Panc1 (cell line): ENCODE results near the gene NPEPL1.

ENCODE experiments used
- POLR2AphosphoS5 ChIP-seq: IDR thresholded peaks from 2 replicates; pipeline ENCODE4 v1.6.1; 2012; ENCODE audit warnings: mild to moderate bottlenecking, low read depth, low read length, moderate library complexity
- SIN3A ChIP-seq: IDR thresholded peaks from 2 replicates; pipeline ENCODE4 v1.6.1; 2012; ENCODE audit warnings: low read depth, mild to moderate bottlenecking, low read length, moderate library complexity, borderline replicate concordance; ENCODE audit not compliant: insufficient read depth
- TCF7L2 ChIP-seq: IDR thresholded peaks from 2 replicates; pipeline ENCODE4 v1.6.1; 2011; ENCODE audit warnings: mild to moderate bottlenecking, low read depth, low read length, inconsistent platforms
- TF ChIP-seq, protein P1 (sequence below): fragments of 450-650 bp; IDR thresholded peaks from 2 replicates; pipeline ENCODE4 v1.5.1; 2017; ENCODE audit warnings: mild to moderate bottlenecking
- TF ChIP-seq, protein P2 (sequence below), 2 experiments: IDR thresholded peaks; 2 replicates each; pipeline ENCODE4 v1.6.1; 2011 to 2012; ENCODE audit warnings: low read depth in 2 of 2, control low read depth in 1 of 2, low read length in 1 of 2, mild to moderate bottlenecking in 1 of 2, moderate library complexity in 1 of 2; ENCODE audit not compliant: insufficient read depth in 1 of 2

DNA sequence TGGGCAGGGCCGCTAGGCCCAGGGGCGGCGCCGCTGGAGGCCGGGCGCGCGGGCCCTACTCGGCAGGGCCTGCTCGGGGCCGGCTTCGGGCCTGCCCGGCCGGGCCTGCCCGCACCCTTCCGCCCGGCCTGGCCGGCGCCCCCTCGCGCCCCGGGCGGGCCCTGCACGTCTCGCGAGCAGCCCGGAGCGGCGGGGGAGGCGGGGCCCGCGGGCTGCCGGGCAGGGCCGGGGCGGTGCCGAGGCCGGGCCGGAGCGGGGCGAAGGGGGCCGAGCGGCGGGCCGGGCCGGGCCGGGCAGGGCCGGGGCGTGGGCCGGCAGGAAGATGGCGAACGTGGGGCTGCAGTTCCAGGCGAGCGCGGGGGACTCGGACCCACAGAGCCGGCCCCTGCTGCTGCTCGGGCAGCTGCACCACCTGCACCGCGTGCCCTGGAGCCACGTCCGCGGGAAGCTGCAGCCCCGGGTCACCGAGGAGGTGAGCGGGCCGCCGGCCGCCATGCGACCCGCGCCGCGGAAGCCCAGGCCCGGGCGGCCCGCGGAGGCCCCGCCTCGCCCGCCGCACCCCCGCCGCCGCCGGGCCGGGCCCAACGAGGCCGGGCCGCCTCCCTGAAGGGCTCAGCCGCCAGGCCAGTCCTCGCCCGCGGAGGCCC lies at the start of gene NPEPL1:
- TF ChIP-seq, protein P1, sequence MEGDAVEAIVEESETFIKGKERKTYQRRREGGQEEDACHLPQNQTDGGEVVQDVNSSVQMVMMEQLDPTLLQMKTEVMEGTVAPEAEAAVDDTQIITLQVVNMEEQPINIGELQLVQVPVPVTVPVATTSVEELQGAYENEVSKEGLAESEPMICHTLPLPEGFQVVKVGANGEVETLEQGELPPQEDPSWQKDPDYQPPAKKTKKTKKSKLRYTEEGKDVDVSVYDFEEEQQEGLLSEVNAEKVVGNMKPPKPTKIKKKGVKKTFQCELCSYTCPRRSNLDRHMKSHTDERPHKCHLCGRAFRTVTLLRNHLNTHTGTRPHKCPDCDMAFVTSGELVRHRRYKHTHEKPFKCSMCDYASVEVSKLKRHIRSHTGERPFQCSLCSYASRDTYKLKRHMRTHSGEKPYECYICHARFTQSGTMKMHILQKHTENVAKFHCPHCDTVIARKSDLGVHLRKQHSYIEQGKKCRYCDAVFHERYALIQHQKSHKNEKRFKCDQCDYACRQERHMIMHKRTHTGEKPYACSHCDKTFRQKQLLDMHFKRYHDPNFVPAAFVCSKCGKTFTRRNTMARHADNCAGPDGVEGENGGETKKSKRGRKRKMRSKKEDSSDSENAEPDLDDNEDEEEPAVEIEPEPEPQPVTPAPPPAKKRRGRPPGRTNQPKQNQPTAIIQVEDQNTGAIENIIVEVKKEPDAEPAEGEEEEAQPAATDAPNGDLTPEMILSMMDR, result no peak; the same call in 1 of the 2 replicates
- no peak for TF ChIP-seq POLR2AphosphoS5
- no peak for TF ChIP-seq TCF7L2
- TF ChIP-seq SIN3A, result no peak
- TF ChIP-seq, protein P2, sequence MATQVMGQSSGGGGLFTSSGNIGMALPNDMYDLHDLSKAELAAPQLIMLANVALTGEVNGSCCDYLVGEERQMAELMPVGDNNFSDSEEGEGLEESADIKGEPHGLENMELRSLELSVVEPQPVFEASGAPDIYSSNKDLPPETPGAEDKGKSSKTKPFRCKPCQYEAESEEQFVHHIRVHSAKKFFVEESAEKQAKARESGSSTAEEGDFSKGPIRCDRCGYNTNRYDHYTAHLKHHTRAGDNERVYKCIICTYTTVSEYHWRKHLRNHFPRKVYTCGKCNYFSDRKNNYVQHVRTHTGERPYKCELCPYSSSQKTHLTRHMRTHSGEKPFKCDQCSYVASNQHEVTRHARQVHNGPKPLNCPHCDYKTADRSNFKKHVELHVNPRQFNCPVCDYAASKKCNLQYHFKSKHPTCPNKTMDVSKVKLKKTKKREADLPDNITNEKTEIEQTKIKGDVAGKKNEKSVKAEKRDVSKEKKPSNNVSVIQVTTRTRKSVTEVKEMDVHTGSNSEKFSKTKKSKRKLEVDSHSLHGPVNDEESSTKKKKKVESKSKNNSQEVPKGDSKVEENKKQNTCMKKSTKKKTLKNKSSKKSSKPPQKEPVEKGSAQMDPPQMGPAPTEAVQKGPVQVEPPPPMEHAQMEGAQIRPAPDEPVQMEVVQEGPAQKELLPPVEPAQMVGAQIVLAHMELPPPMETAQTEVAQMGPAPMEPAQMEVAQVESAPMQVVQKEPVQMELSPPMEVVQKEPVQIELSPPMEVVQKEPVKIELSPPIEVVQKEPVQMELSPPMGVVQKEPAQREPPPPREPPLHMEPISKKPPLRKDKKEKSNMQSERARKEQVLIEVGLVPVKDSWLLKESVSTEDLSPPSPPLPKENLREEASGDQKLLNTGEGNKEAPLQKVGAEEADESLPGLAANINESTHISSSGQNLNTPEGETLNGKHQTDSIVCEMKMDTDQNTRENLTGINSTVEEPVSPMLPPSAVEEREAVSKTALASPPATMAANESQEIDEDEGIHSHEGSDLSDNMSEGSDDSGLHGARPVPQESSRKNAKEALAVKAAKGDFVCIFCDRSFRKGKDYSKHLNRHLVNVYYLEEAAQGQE (IDR thresholded peaks at IDR 0.05; ENCODE audit: insufficient read depth in 1 of 2, low read depth in 2 of 2, low read length in 1 of 2), result no peak
